Body of pancreas (tissue), 4 donors: ENCODE measurements around the gene ARHGAP15.

Experiments used
- CTCF ChIP-seq, 7 experiments: fragments of 450-650 bp in 4 of 7; fragments of 200-600 bp in 3 of 7; sonication (generic) in 3 of 7; IDR thresholded peaks; one replicate each; pipeline ENCODE4 v1.5.1; 2016 to 2019; ENCODE audit warnings: antibody characterized with exemption in 7 of 7
- POLR2A ChIP-seq, 3 donors: fragments of 450-650 bp; IDR thresholded peaks; one replicate each; pipeline ENCODE4 v1.6.1; 2016; ENCODE audit warnings: antibody characterized with exemption in 3 of 3, mild to moderate bottlenecking in 2 of 3

GRCh38 chr2:143692162-143692561 lies 562.9 kb downstream of the ARHGAP15 start:
- TF ChIP-seq CTCF (IDR thresholded peaks at IDR 0.05) (no peak), POLR2A (IDR thresholded peaks at IDR 0.05) (no peak)
